GM12878 (cell line): Measurements from ENCODE around the gene ZBTB18. TPM values are rescaled to one million over a fixed set of nuclear protein-coding genes. Genes with fewer than 3 reads are reported as not detected.

Source experiments
- ATAC-seq: fragments of 200-7000 bp; cut with Tn5 transposase; 3 replicates; pipeline ENCODE4 v1.9.1; 2020; ENCODE audit warnings: mild to moderate bottlenecking, moderate library complexity
- BruUV-seq: library from RNA; stranded (reverse); fragments of 400-500 nt; replicated peaks from 2 replicates; lab custom pipeline; 2021; lab: Mats Ljungman, UMichigan
- CTCF ChIA-PET: fragments of 300-600 bp; sonication (Branson Sonifier 250); formaldehyde crosslinking; extraction: SDS; loops from one replicate; lab custom pipeline; 2021; ENCODE audit warnings: inconsistent platforms; lab: Yijun Ruan, JAX
- POLR2A ChIA-PET: fragments of 350-600 bp; formaldehyde crosslinking; extraction: SDS; loops from one replicate; lab custom pipeline; 2021; ENCODE audit warnings: inconsistent platforms; lab: Charles Lee
- RAD21 ChIA-PET: fragments of 300-600 bp; sonication (Branson Sonifier 250); formaldehyde crosslinking; loops from one replicate; lab custom pipeline; 2023; ENCODE audit warnings: antibody characterized with exemption; ENCODE audit not compliant: unreplicated experiment; lab: Charles Lee
- SMC1A ChIA-PET: fragments of 300-600 bp; sonication (Branson Sonifier 250); formaldehyde crosslinking; loops from one replicate; lab custom pipeline; 2023; ENCODE audit not compliant: unreplicated experiment, uncharacterized antibody; lab: Charles Lee
- DNase-seq: peaks from one replicate; pipeline ENCODE4 v3.0.0-alpha.2; 2011; ENCODE audit warnings: low read depth, low spot score
- FAIRE-seq: peaks from 3 replicates; lab custom pipeline; 2011; peaks lifted over from hg19 to GRCh38; lab: Jason Lieb, UNC
- H2AFZ ChIP-seq: 2 replicates; pipeline ENCODE4 v1.6.0; 2011; ENCODE audit warnings: low read depth, low read length, control low read depth; ENCODE audit not compliant: control insufficient read depth
- H3K27ac ChIP-seq: 2 replicates; pipeline ENCODE4 v1.5.1; 2011; ENCODE audit warnings: control low read depth; ENCODE audit not compliant: control insufficient read depth, insufficient read depth
- H3K27me3 ChIP-seq, 2 experiments: replicated peaks in 1 of 2; 2 replicates each; pipeline versions ENCODE4 v1.6.0 to v1.6.1; 2011; ENCODE audit warnings: low read length in 1 of 2; ENCODE audit not compliant: control insufficient read depth in 2 of 2, insufficient read depth in 2 of 2
- H3K36me3 ChIP-seq, 2 experiments: 2 replicates each; pipeline ENCODE4 v1.5.1; 2011; ENCODE audit warnings: low read length in 1 of 2; ENCODE audit not compliant: control insufficient read depth in 2 of 2, insufficient read depth in 2 of 2
- H3K4me1 ChIP-seq: 2 replicates; pipeline ENCODE4 v1.6.1; 2011; ENCODE audit warnings: mild to moderate bottlenecking, low read length, moderate library complexity, mixed read lengths; ENCODE audit not compliant: control insufficient read depth, insufficient read depth
- H3K4me2 ChIP-seq: 2 replicates; pipeline ENCODE4 v1.6.0; 2011; ENCODE audit warnings: control low read depth; ENCODE audit not compliant: control insufficient read depth, insufficient read depth
- H3K4me3 ChIP-seq: fragments of 200-600 bp; sonication (generic); 2 replicates; pipeline ENCODE4 v1.5.1; 2016
- H3K79me2 ChIP-seq: 2 replicates; pipeline ENCODE4 v1.6.0; 2011; ENCODE audit warnings: low read length; ENCODE audit not compliant: control insufficient read depth, insufficient read depth
- H3K9ac ChIP-seq: 2 replicates; pipeline ENCODE4 v1.8.0; 2011; ENCODE audit warnings: low read length, control low read depth, mixed read lengths; ENCODE audit not compliant: control insufficient read depth, insufficient read depth
- H3K9me3 ChIP-seq: replicated peaks from 3 replicates; pipeline ENCODE4 v1.5.1; 2011; ENCODE audit warnings: mild to moderate bottlenecking, low read length; ENCODE audit not compliant: control insufficient read depth, insufficient read depth
- H4K20me1 ChIP-seq: 2 replicates; pipeline ENCODE4 v1.6.0; 2011; ENCODE audit not compliant: control insufficient read depth, insufficient read depth
- KLF5 ChIP-seq: fragments of 450-650 bp; IDR thresholded peaks from 2 replicates; pipeline ENCODE4 v1.6.1; 2014; ENCODE audit warnings: mild to moderate bottlenecking; ENCODE audit not compliant: partially characterized antibody
- NFYB ChIP-seq: IDR thresholded peaks from 2 replicates; pipeline ENCODE4 v1.6.1; 2011; ENCODE audit warnings: low read depth, mild to moderate bottlenecking, low read length, improper control_type of control experiment, moderate library complexity; ENCODE audit not compliant: insufficient read depth
- PAX5 ChIP-seq: IDR thresholded peaks from 2 replicates; pipeline ENCODE4 v1.6.1; 2011; ENCODE audit warnings: low read depth, low read length, borderline replicate concordance
- RCOR1 ChIP-seq: conservative IDR thresholded peaks from 2 replicates; pipeline ENCODE4 v1.6.1; 2012; ENCODE audit warnings: low read depth, low read length, improper control_type of control experiment
- SMC3 ChIP-seq: IDR thresholded peaks from 2 replicates; pipeline ENCODE4 v1.6.1; 2011; ENCODE audit warnings: low read length, improper control_type of control experiment, borderline replicate concordance
- WGBS: methylation state at CpG from one replicate; pipeline ENCODE4 v1.1.6; 2016; ENCODE audit warnings: low lambda C conversion rate; ENCODE audit not compliant: insufficient replicate concordance, insufficient coverage; ENCODE audit errors: missing lambda C conversion rate; 5-methylcytosine and 5-hydroxymethylcytosine counted together
- in situ Hi-C: fragments of 300-500 bp; cut with MboI; formaldehyde crosslinking; loops from 9 replicates; pipeline ENCODE4 v1.14.3; 2018; ENCODE audit warnings: mixed read lengths
- intact Hi-C: fragments of 100-400 bp; cut with micrococcal nuclease; formaldehyde crosslinking; loops from one replicate; pipeline ENCODE4 v1.14.2; 2022; ENCODE audit not compliant: unreplicated experiment
- polyA plus RNA-seq, 11 experiments: library from polyadenylated mRNA; depleted of rRNA in 4 of 11; unstranded in 6 of 11; stranded (reverse) in 5 of 11; fragments of >200 nt; fragmentation: Nextera tagmentation in 4 of 11; fragmentation: Illumina TruSeq in 1 of 11; extraction: Ambion mirVana in 4 of 11; extraction: Trizol in 1 of 11; gene quantifications; 1 replicate in 1 of 11; 2 replicates in 10 of 11; pipeline versions ENCODE4 v1.2.1 to v1.2.3, GENCODE V29; 2011 to 2016; ENCODE audit warnings: inconsistent platforms in 2 of 11, missing spikeins in 2 of 11, low read depth in 1 of 11
- total RNA-seq, 4 experiments: library from RNA; depleted of rRNA in 3 of 4; stranded (reverse); fragments of >200 nt in 3 of 4; fragmentation: Illumina TruSeq in 1 of 4; extraction: Trizol in 1 of 4; gene quantifications; 2 replicates each; pipeline versions ENCODE4 v1.2.1 to v1.2.3, GENCODE V29; 2013 to 2021

The ZBTB18 gene
- total and polyA plus RNA-seq, 10 of the 15 experiments (the other 5 are each of a cell fraction or from before 2014, with no cell fraction given) = 0.27 to 8.6 (median 6.1) TPM

GRCh38 chr1:244068567-244068966 lies 17.5 kb downstream of the ZBTB18 start (continued):
- TF ChIP-seq SMC3 (no peak), PAX5 (no peak), RCOR1 (no peak)

- no peaks in the 10 kb centered on the region for H3K36me3 ChIP-seq
- H3K9me3 ChIP-seq = no peaks in the 10 kb centered on the region
- ChIA-PET CTCF (no interaction called here), SMC1A (no interaction called here), RAD21 (no interaction called here), POLR2A (no interaction called here)
- no peak overlapping the region for H3K27ac ChIP-seq
- intact Hi-C loops (no loop called here), in situ Hi-C loops (no loop called here)
- H3K4me1 ChIP-seq = peaks cover 2% of the 10 kb centered on the region
- H3K9ac ChIP-seq = no peak overlapping the region
- 51% methylated on average over 8 of the region's 8 CpGs for WGBS
- H3K27me3 ChIP-seq = no peaks in the 10 kb centered on the region; a peak in 3 of 4 replicates
- ATAC-seq (no peak), FAIRE-seq (no peak), DNase-seq (no peak)
- no peak overlapping the region for H3K4me2 ChIP-seq
- H3K4me3 ChIP-seq = no peak overlapping the region
- no peaks in the 10 kb centered on the region for H3K79me2 ChIP-seq
- TF ChIP-seq KLF5 (no peak), NFYB (0 out of 2 replicates have a peak, but pooled peaks have one; percentile 29)
- no peaks in the 10 kb centered on the region for H4K20me1 ChIP-seq
- no TSS peak for BruUV-seq
- no peak overlapping the region for H2AFZ ChIP-seq
Observed at GRCh38 chr1:244069326-244069898, 18.3 kb downstream of the ZBTB18 start.
